Thyroid gland (tissue), 4 donors: ENCODE measurements around the gene PGBD5. TPM values are rescaled to one million over a fixed set of nuclear protein-coding genes. Genes with fewer than 3 reads are reported as not detected.
"Not testable (repeated sequence)": the region's sequence is repeated elsewhere in the genome, so short reads cannot be mapped to it uniquely, and the experiment has no call there.

ENCODE experiments used
- DNase-seq, 2 donors: peaks; one replicate each; pipeline ENCODE4 v3.0.0-alpha.2; 2019
- H3K27ac ChIP-seq, 3 donors: fragments of 200-600 bp; sonication (generic); 1 replicate in 2 of 3; 2 replicates in 1 of 3; pipeline ENCODE4 v1.5.1; 2016 to 2019; ENCODE audit warnings: mild to moderate bottlenecking in 1 of 3, moderate library complexity in 1 of 3
- H3K27me3 ChIP-seq: fragments of 200-600 bp; sonication (generic); one replicate; pipeline ENCODE4 v1.5.1; 2019
- H3K36me3 ChIP-seq, 2 donors: fragments of 200-600 bp; sonication (generic); one replicate each; pipeline ENCODE4 v1.5.1; 2016 to 2019
- H3K4me1 ChIP-seq, 2 donors: fragments of 200-600 bp; sonication (generic); one replicate each; pipeline ENCODE4 v1.5.1; 2017 to 2019
- H3K4me3 ChIP-seq, 3 donors: fragments of 200-600 bp; sonication (generic); replicated peaks in 1 of 3; 1 replicate in 2 of 3; 2 replicates in 1 of 3; pipeline ENCODE4 v1.5.1; 2016; ENCODE audit warnings: mild to moderate bottlenecking in 1 of 3
- H3K9me3 ChIP-seq: fragments of 200-600 bp; sonication (generic); one replicate; pipeline ENCODE4 v1.5.1; 2017
- CTCF ChIP-seq, 6 experiments: fragments of 200-600 bp in 3 of 6; fragments of 450-650 bp in 3 of 6; sonication (generic) in 3 of 6; IDR thresholded peaks; one replicate each; pipeline ENCODE4 v1.5.1; 2016 to 2019; ENCODE audit warnings: antibody characterized with exemption in 6 of 6, mild to moderate bottlenecking in 2 of 6, inconsistent platforms in 1 of 6, moderate library complexity in 1 of 6
- POLR2A ChIP-seq, 2 donors: fragments of 450-650 bp; IDR thresholded peaks; one replicate each; pipeline ENCODE4 v1.6.1; 2017; ENCODE audit warnings: antibody characterized with exemption in 2 of 2, mild to moderate bottlenecking in 2 of 2, moderate library complexity in 1 of 2
- WGBS, 2 donors: methylation state at CpG; one replicate each; pipeline ENCODE4 v1.1.5; 2017; 5-methylcytosine and 5-hydroxymethylcytosine counted together
- intact Hi-C: fragments of 100-400 bp; cut with DNase I; formaldehyde crosslinking; loops from one replicate; pipeline ENCODE4 v1.15.1; 2023
- total RNA-seq, 4 donors: library from RNA; depleted of rRNA; stranded (reverse); fragments of >200 nt; gene quantifications; one replicate each; pipeline ENCODE4 v1.2.3, GENCODE V29; 2016

Gene PGBD5
- total RNA-seq, 4 donors from 2014 or later, result 2.7 to 14.9 (median 6.4) TPM

GRCh38 chr1:230422221-230422981, 3.7 kb downstream of the PGBD5 start:
- WGBS, 2 donors, result 21 to 25% methylated on average over 14 of the region's 14 CpGs
- H3K4me3 ChIP-seq, result no peak overlapping the region
- DNase-seq, result peak; percentile 75
- intact Hi-C loops, result no loop called here
- H3K27ac ChIP-seq, result peak overlapping the region; percentile 70 to 84 (median 82)
- no peaks in the 10 kb centered on the region for H3K9me3 ChIP-seq
- H3K36me3 ChIP-seq, result no peaks in the 10 kb centered on the region
- no peaks in the 10 kb centered on the region for H3K27me3 ChIP-seq
- TF ChIP-seq POLR2A (IDR thresholded peaks at IDR 0.05) (peak in 1 of 2 donors; percentile 22), CTCF (IDR thresholded peaks at IDR 0.05) (no peak)
- peaks cover 18 to 39% of the 10 kb centered on the region in 2 donors for H3K4me1 ChIP-seq

- DNase-seq, result peak in 1 of 2 donors; percentile 6
- H3K36me3 ChIP-seq, result no peaks in the 10 kb centered on the region
- intact Hi-C loops, result no loop called here
- H3K9me3 ChIP-seq, result no peaks in the 10 kb centered on the region
- 41 to 54% methylated on average over 1 of the region's 1 CpG for WGBS, 2 donors
- no peaks in the 10 kb centered on the region for H3K27me3 ChIP-seq
- peak overlapping the region; percentile 70 to 84 (median 82) for H3K27ac ChIP-seq
- TF ChIP-seq POLR2A (IDR thresholded peaks at IDR 0.05) (no peak), CTCF (IDR thresholded peaks at IDR 0.05) (no peak)
- no peak overlapping the region for H3K4me3 ChIP-seq
- peaks cover 18 to 39% of the 10 kb centered on the region in 2 donors for H3K4me1 ChIP-seq
These were observed 4.7 kb downstream of the PGBD5 start for GRCh38 chr1:230421481-230421880.

DNA sequence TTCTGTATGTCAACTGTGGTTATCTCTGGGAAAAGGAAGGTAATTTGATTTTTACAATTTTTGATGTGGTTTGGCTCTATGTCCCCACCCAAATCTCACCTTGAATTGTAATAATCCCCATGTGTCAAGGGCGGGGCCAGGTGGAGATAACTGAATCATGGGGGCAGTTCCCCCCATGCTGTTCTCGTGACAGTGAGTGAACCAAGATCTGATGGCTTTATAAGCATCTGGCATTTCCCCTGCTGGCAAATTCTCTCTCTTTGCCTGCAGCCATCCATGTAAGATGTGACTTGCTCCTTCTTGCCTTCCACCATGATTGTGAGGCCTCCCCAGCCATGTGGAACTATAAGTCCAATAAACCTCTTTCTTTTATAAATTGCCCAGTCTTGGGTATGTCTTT, 5.8 kb downstream of the PGBD5 start:
- H3K36me3 ChIP-seq, H3K27me3 ChIP-seq, intact Hi-C loops, DNase-seq, H3K9me3 ChIP-seq, H3K27ac ChIP-seq, H3K4me3 ChIP-seq: not testable (repeated sequence)
- peaks cover 18 to 39% of the 10 kb centered on the region in 2 donors for H3K4me1 ChIP-seq
- 92 to 93% methylated on average over 2 of the region's 2 CpGs for WGBS, 2 donors

DNA sequence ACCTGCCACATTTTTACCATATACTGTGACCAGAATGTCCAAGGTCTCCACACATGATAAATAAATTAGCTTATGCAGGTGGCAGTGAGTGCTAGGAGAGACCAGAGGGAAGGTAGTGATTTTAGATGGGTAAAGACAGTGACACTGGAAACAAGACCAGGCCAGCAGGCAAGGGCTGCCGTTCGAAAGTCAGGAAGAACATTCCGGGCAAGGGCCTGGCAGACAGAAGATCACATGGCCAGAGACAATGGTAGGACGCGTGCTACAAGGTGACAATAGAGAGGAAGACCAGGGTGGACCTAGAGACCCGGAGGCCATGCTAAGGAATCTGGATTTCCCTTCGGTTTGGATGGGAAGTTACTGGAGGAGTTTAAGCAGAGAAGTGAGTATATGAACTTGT, 9.7 kb downstream of the PGBD5 start:
- H3K36me3 ChIP-seq, result no peaks in the 10 kb centered on the region
- intact Hi-C loops, result no loop called here
- 84 to 90% methylated on average over 7 of the region's 7 CpGs for WGBS, 2 donors
- no peak for DNase-seq
- TF ChIP-seq POLR2A (IDR thresholded peaks at IDR 0.05) (no peak), CTCF (IDR thresholded peaks at IDR 0.05) (no peak)
- no peak overlapping the region for H3K4me3 ChIP-seq
- no peaks in the 10 kb centered on the region for H3K9me3 ChIP-seq
- no peak overlapping the region for H3K27ac ChIP-seq
- H3K4me1 ChIP-seq, result peaks cover 0 to 7% of the 10 kb centered on the region in 2 donors
- H3K27me3 ChIP-seq, result no peaks in the 10 kb centered on the region

GRCh38 chr1:230415405-230416132, 10.6 kb downstream of the PGBD5 start:
- intact Hi-C loops, result no loop called here
- no peaks in the 10 kb centered on the region for H3K36me3 ChIP-seq
- no peak for DNase-seq
- no peak overlapping the region for H3K27ac ChIP-seq
- H3K4me1 ChIP-seq, result no peaks in the 10 kb centered on the region
- no peak overlapping the region for H3K4me3 ChIP-seq
- H3K27me3 ChIP-seq, result no peaks in the 10 kb centered on the region
- 79 to 88% methylated on average over 2 of the region's 2 CpGs for WGBS, 2 donors
- TF ChIP-seq POLR2A (IDR thresholded peaks at IDR 0.05) (no peak), CTCF (IDR thresholded peaks at IDR 0.05) (no peak)
- H3K9me3 ChIP-seq, result no peaks in the 10 kb centered on the region
